SIG-M5 treated with dmso at 0.1 percent for 504 hours (cell line): Measurements from ENCODE around the gene C6orf141.

Source experiments
- DNase-seq: peaks from one replicate; lab custom pipeline; 2025; ENCODE audit not compliant: unreplicated experiment; lab: John Stamatoyannopoulos, UW

Gene C6orf141

DNA sequence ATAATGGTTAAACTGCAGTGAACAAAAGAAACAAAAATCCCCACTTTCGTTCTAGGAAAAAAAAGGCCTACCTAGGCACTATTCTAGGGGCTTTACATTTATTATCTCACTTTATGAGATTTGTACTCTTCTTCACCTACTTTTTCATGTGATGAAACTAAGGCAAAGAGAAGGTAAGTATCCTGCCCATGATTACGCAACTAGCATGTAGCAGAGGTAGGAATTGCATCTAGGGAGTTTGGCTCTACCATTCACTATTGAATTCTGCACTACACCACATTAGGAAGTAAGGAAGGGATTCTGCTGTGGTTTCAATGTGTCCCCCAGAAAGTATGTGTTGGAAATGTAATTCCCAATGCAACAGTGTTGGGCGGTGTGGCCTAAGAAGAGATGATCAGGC lies 11.4 kb upstream of the C6orf141 start:
- DNase-seq = no peak

DNA sequence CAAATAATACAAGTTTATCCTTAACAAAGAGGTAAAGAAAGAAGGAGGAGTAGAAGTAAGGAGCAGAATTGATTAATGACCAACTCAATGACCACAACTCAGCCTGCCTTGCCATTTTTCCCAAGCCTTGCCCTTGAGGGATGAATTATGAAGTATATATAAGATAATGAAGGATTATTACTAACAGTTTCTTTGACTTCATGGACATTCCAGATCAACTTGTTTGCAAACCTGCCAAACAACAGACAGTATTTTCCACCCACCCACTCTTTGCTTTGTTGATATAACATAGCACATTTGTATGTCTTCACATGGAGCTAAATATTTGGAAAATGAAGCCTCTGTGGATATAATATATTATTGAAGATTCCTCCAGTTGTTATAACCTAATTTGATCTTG lies 9.9 kb upstream of the C6orf141 start:
- no peak for DNase-seq

DNA sequence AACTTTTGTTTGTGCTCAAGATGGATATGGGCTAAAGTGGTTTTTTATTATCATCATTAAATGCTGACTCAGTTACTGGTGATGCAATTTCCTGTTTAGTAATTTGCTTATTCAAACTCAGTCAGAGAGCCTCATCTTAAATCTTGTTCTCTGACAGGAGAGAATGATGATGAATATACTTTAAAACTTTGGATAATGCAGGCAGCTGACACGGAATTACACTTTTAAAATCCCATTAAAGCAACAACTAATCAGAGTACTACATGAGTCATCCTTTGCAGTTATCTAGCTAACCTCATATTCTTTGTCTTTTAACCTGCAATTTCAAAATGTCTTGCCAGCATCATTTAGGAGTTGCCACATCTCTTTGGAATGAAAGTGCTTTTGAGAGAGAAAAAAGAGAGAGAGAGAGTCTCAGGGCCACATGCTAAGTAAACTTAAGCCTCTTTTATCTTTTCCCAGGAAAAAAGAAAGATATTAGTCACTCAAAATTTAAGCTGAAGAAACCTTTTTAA lies 9.2 kb upstream of the C6orf141 start:
- no peak for DNase-seq

DNA sequence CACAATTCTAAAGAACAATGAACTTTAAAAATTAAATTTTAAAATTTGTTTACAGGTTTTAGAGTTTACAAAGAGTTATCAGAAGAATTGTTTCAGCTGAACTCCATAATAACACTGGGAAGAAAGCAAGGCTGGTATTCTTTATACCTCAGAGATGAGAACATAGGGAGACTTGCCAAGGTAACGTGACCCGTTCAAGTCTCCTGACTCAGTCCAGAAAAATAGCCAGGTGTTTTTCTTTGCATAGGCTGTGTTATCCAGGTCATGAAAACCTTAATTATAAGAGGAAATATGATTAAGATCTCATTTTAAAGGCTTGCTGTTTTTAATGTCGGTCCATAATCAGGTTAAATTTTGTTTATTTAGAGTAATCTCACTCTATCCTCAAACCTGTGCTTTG lies 8.5 kb upstream of the C6orf141 start:
- no peak for DNase-seq

DNA sequence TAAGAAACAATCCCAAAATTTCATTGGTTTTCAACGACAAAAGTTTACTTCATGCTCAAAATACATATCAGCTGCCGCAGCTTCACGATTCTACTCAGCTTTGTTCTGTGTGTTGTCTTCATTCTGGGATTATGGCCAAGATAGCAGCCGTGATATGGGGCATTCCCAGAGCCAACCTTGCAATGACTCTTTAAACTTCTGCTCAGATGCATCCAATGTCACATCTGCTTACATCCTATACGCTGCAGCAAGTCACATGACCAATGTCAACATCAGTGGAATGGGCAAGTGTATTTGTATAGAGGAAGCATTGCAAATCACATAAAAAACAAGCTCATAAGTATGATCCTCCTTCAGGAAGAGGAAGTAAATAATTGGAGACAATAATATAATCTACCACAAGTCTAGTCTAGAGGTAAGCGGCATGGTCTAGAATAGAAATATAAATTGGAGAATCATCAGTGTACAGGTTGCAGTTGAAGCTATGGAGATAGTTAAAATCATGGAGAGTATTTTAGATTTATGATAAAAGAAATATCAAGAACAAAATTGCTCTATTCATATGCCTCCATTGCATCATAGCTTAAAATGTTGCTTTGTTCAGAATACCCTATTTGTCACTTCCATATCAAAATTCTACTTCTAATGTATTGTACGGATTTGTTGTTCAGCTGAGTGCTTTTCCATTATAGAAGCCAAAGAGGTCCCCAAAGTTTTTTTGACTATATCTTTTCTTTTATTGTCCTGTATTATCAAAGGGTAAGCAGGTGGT lies 7.2 kb upstream of the C6orf141 start:
- no peak for DNase-seq

DNA sequence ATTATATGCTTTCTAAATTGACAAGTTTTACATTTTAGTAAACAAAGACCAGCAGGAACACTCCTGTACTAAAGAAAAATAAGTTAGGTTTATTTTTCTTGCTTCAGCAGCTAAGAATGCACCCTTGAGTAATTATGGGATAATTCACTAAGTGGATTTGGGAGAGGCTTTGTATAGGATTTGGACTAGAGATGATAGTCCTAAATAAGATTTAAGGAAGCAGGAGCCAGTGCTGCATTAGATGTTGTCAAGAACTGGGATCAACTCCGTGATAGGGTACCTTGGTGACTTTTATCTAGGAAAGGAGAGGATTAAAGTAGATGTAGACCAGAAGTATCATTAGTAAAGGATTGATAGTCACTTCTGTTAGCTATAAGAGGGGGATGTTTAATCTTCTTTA lies 4.1 kb upstream of the C6orf141 start:
- no peak for DNase-seq

DNA sequence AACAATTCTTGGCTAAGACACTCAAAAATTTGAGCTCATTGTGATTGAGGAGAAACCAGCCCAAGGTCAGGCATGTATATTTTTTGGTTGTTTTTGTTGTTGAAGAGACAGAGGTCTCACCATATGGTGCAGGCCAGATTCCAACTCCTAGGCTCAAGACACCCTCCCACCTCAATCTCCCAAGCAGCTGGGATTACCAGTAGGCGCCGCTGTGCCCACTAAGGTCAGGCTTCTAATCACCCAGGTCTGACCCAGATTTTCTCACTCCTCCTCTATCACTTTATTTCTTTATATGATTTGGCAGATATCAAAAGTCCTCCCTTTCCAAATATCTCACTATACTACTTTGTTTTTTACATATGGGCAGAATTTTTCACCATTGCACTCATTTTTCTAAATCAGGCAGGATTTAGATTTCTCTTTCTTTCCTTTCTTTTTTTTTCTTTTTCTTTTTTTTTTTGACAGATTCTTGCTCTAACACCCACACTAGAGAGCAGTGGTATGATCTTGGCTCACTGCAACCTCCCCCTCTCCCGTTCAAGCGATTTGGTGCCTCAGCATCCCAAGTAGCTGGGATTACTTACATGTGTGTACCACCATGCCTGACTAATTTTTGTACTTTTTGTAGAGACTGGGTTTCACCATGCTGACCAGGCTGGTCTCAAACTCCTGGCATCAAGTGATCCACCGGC lies 1.7 kb upstream of the C6orf141 start:
- no peak for DNase-seq

DNA sequence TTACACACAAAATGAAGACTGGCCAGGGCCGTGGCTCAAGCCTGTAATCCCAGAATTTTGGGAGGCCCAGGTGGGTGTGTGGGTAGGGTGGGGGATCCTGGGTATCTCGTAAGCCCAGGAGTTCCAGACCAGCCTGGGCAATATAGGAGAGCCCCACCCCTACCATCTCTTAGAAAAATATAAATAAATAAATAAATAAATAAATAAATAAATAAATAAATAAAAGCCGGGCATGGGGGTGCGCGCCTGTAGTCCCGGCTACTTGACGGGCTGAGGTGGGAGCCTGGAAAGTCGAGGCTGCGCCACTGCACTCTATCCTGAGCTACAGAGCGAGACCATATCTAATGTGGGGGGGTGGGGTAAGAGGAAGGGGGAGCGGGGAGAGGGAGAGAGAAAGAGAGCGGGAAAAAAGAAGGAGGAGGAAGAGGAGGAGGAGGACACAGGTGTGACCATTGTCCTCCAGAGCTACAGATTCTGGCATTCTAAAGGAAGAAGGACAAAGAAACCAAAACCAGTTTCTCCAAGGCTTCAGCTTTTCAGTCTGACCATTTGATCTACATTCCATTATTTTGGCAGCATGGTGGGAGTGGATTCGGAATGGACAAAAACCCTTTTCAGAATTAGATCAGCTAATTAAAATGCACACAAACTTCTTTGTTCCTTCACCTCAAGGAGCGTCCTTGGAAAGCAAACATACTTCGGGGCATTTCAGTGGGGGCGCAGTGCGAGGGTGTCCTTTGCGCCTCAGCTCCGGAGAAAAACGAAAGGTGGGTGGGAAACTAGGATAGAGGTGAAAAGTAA lies 577 bp upstream of the C6orf141 start:
- no peak for DNase-seq

DNA sequence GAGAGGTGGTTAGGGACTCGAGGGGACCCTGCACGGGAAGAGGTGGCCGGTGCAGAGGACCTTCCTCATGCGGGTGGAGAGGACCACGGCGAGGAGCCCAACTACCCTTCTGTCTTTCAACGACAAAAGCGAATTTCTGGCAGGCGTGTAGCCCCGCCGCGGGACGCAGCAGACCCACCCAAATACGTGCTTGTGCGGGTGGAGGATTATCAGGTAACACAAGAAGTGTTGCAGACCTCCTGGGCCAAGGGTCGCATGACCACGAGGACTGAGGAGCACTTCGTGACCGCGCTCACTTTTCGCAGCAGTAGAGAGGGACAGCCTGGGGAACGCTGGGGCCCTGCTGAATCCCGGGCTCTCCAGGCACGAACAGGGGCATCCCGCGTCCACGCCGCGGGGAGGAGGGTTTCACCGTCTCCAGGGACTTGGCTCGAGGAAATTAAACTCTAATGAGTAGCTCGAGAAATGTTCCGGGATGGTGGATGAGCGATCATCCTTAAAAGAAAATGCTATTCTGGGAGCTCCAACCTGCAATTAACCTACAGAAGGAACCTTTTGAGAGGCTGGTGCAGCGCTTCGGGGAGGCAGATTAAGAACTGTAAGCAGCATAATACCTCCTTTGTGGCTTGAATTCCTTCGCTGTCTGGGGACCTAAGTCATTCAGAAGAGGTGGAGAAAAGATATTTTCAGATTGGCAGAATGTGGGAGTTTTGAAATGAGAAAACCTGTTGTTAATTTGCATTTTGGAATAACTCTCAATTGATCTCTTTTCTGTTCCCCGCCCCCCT lies 804 bp downstream of the C6orf141 start:
- no peak for DNase-seq

DNA sequence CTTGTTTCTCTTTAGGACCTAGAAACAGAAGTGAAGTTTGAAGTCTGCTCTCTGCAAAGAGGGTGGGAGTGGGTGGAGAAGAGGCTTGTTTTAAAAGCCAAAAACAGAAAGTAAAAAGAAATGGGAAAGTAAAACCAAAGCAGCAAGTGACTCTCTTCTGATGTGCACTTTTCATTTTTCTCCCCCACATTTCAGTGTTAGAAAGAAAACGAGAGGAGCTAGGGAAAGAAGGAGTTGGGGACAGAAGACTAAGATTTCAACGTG lies 1.3 kb downstream of the C6orf141 start:
- no peak for DNase-seq

DNA sequence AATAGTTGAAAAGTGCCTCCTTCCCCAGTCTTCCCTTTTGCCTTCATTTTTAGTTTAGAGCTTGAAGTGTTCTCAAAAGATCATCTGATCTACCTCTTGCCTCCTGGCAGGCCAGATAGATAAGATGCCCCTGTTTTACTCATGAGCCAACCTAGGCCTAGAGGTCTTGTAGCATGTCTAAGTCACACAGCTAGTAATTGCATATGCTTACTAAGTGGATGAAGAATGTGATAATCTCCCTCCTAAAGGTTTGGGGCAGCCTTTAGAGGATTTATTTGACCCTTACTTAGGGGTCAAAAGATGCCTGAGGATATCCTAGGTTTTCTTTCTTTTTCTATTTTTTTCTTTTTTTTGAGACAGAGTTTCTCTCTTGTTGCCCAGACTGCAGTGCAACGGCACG lies 2.1 kb downstream of the C6orf141 start:
- DNase-seq = no peak

DNA sequence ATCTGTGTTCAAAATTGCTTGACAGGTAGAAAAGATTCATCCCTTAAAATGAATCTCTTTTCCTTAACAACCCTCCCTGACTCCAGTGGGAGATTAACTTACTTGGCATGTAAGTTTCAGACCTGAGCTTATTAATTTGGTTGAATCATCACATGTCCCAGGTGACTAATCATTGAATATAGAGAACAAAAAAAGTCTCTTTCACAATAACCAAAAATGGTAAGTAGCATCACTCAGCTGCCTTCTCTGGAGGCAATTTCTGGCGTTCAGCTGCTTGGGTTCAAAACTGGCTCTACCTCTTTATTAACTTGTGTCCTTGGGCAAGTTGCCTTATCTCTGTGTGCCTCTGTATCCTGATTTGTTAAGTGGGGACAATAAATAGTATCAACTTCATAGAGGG lies 2.9 kb downstream of the C6orf141 start:
- DNase-seq = no peak

DNA sequence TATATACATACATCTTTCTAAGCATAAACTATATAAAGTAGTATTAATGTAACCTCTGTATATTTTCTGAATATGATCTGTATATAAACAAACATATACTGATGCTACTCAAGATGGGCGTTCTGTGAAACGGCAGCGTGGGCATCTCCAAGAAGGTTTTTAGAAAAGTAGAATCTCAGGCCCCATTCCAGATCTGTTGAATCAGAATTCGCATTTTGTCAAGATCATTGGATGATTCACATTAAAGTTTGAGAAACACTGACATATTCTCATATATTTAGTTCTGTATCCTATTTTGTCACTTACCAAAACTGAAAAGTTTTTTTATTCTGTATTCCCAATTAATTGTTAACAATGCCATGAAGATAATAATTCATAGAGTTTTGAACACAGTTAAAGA lies 5.5 kb downstream of the C6orf141 start:
- DNase-seq = no peak

DNA sequence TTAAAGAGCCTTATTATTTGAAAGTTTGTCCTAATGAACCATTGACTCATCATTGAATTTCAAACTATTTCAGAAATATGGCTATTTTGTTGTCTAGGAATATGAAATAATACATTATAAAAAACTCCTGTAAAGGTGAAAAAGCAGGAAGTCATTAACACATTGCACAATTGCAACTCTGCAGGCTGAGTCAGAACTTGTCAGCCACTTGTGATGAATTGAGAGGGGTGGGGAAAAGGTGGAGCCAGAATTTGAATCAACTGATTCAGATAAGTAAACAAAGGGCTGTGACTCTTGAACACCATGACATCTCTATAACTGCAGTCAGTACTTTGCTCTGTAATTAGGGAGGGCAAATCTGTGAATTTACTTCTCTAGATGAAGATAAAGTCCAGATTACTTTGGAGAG lies 6.0 kb downstream of the C6orf141 start:
- peak; percentile 27 for DNase-seq

DNA sequence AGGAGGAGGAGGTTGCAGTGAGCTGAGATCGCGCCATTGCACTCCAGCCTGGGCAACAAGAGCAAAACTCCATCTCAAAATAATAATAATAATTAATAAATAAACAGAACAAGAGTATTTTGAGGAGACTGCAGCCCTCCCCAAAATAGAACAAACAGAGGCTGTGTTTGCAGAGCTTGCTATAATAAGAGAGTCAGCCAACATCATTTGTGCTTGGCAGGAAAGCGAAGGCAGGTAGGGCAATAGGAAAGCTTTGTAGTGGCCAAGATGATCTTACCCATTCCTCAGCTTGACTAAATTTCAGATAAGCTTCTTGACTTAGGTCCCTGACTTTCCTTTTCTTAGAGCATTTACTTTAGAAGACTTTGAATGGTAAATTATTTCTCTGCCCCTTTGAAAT lies 6.7 kb downstream of the C6orf141 start:
- no peak for DNase-seq

DNA sequence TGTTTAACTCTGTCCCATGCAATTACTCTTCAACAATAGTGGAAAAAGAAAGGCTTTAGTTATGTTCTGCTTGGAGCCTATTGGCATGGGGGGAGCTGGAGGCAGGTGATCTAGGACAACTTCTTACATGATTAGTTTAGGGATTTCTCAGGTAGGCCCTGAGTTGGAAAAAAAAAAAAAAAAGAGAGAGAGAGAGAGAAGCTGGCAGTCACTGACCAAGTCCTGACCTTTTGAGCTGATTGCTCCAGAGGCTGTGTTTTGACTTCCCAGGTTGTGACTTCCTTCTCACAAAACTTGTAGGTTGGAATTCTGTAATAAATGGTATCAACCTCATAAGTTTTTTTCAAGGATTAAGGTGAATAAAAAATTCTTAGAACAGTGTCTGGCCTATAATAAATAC lies 7.8 kb downstream of the C6orf141 start:
- no peak for DNase-seq

DNA sequence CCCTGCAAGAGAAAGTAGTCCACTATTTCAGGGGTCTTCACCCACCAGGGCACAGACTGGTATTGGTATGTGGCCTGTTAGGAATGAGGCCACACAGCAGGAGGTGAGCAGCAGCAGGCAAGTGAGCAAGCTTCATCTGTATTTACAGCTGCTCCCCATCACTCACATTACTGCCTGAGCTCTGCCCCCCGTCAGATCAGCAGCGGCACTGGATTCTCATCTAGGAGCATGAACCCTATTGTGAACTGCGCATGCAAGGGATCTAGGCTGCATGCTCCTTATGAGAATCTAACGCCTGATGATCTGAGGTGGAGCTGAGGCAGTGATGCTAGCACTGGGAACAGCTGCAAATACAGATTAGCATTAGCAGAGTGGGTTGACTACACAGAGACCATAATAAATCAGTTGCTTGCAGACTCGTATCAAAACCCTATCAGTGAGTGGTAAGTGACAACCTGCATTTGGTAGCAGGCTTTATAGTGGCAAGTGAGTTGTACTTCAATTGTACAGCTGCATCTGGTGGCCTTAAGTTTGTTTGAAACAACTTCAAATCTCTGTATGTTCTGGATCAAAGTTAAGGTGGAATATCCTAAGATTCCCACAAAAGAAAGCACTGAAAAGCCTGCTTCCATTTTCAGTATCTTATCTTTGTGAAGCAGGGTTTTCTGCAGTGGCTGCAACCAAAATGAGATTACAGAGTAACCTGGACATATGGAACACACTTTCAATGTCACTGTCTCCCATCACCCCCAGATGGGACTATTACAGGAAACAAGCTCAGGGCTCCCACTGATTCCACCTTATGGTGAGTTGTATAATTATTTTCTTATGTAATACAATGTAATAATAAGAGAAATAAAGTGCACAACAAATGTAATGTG lies 12.8 kb downstream of the C6orf141 start:
- DNase-seq = no peak

DNA sequence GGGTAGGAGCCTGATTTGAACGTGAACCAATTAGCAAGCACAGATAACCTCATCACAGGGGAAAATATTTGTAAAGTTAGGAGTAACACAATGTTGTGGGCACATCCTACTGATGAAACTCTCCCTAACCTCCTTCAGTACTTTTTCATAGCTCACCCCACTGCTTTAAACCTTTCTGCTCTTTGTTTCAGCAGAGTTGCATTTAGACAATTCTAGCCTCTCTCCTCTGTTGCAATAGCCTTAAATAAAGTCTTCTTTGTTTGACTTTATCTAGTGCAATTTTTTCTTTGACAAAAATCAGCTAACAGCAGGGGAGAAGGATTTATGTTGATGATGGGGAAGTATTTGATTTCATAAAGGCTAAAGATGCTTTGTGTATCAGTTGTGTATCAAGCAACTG lies 14.1 kb downstream of the C6orf141 start:
- DNase-seq = no peak

DNA sequence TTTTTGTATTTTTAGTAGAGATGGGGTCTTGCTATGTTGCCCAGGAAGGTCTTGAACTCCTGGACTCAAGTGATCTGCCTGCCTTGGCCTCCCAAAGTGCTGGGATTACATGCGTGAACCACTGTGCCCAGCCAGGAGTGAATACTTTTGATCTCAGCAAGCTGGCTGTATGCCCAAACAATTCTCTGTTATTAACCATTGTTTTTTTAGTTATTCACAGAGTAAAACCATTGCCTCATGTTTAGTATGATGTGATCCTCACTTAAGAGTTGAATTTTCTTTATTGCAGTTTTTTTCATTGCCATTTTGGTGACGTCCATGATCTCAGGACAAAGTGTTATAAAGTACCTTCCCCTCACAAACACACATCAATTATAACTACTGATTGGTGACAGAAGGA lies 14.8 kb downstream of the C6orf141 start:
- DNase-seq = no peak

DNA sequence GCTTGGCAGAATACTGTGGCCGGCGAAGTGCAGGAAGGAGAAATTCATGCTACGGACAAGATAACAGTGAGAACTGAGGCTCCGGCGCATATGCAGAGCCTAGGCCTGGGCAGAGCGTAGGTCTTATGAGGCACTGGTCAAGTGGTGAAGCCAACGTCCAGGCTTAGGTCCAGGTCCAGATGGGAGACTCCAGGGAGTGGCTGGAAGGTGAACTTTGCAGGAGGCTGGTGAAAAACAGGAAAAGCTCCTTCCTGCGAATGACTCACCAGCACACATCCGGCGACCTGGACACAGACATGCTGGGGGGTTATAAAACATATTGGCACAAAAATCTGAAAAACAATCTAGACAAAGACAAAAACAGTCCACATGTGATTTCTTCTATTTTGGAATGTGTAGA lies 15.4 kb downstream of the C6orf141 start:
- DNase-seq = no peak
